HG02798 (cell line): ENCODE data around the gene LRCH1.
"Not testable (repeated sequence)": the region's sequence is repeated elsewhere in the genome, so short reads cannot be mapped to it uniquely, and the experiment has no call there.

Experiments
- ATAC-seq: cut with Tn5 transposase; IDR thresholded peaks from one replicate; pipeline ENCODE4 v1.9.1; 2021; ENCODE audit warnings: mild to moderate bottlenecking; ENCODE audit not compliant: unreplicated experiment, poor library complexity

LRCH1 gene, protein sequence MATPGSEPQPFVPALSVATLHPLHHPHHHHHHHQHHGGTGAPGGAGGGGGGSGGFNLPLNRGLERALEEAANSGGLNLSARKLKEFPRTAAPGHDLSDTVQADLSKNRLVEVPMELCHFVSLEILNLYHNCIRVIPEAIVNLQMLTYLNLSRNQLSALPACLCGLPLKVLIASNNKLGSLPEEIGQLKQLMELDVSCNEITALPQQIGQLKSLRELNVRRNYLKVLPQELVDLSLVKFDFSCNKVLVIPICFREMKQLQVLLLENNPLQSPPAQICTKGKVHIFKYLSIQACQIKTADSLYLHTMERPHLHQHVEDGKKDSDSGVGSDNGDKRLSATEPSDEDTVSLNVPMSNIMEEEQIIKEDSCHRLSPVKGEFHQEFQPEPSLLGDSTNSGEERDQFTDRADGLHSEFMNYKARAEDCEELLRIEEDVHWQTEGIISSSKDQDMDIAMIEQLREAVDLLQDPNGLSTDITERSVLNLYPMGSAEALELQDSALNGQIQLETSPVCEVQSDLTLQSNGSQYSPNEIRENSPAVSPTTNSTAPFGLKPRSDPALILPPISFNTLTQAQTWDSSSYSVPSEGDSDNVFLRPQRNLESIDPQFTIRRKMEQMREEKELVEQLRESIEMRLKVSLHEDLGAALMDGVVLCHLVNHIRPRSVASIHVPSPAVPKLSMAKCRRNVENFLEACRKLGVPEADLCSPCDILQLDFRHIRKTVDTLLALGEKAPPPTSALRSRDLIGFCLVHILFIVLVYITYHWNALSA

DNA sequence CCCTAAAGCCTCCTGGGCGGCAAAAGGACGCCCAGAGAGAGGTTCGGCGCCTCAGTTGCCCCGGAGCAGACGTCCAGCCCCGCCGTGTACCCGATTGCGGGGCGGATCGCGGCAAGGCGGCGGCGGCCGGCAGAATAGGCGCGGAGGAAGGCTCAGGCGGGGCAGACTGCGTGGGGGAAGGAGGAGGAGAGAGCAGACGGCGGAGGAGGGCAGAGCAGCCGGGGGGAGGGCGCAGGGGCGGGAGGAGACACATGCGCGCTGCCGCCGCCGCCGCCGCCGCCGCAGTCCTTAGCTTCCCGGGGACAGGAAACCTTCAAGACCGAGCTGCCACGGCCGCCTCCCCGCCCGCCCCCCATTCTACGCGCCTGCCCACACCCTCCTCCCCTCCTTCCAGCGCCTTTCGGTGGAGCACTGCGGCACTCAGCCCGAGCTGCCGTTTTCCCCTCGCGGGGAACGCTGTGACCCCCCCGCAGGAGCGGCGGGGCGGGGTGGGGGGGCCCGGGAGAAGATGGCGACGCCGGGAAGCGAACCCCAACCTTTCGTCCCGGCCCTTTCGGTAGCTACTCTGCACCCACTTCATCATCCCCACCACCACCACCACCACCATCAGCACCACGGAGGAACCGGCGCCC is at the start of gene LRCH1:
Gene LRCH1 (plus strand): TSS at position 282 of the 632 bp plus-strand sequence. CDS start 227 bp downstream, at position 509.
- peak; percentile 73 for ATAC-seq

DNA sequence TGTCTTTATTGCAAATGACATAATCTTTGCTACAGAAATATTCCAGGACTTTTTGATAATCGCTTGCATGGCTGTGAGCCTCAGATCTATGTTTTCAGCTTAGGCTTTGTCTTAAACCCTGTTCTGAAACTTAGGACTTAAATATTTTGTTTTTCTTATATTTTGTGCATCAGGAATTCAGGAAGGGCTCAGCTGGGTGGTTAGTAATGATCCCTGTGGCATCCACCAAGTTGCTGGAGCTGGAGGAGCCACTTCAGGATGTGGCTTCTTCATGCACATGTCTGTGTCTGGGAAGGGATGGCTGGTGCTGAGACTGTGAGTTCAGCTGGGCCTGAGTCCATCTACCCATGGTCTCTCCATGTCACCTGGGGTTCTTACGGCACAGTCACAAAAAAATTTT is 48.9 kb upstream of the LRCH1 start:
- ATAC-seq = no peak

DNA sequence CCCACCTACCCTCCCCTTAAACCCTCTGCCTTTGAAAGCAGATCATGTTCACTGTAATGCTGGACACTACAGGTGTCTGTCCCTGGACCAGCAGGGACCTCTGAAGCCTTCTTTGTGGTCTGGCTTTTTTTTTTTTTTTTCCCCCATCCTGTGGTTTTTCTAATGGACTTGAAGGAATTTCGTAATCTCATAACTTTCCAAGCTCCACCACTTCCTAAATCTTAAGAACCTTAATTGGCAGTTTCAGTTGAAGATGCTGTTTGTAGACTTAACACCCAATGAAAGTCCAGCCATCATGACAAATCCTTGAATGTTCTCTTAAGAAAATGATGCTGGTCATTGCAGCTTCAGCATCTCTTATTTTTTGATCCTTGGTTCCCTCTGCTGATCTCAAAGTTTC is 45.0 kb upstream of the LRCH1 start:
- no peak for ATAC-seq

DNA sequence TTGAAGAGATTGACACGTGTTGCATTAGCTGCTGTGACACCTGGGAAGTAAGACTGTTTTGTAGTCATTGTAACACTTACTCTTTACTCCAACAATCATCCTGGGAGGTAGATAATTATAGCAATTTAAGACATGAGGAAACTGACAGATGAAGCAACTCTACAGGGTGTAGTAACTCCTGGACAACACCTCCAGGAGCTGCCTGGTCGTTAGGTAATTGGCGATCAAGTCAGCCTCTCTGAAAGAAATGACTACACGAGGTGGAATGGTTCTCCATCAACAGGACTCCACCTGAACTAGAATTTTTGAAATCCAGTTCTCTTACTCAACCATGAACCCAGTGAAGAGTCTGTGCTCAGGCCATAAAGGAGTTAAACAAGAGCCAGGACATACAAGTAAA is 43.0 kb upstream of the LRCH1 start:
- no peak for ATAC-seq

DNA sequence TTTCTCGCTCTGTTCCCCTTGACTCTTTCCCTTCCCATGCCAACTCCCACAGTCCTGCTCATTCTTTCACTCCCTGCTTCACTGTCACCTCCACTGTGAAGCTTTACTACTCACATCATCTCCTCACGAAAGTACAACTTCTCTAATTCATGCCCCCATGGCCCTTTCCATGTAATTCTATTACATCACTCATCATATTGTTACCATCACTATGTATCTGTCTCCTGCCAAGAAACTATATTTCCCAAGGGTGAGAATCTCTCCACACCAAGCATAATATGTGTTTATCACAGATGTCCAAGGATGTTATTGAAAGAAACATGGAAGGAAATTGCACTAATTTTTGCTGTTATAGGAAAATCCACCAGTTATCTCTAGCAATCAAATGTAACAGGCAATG is 37.2 kb upstream of the LRCH1 start:
- no peak for ATAC-seq

DNA sequence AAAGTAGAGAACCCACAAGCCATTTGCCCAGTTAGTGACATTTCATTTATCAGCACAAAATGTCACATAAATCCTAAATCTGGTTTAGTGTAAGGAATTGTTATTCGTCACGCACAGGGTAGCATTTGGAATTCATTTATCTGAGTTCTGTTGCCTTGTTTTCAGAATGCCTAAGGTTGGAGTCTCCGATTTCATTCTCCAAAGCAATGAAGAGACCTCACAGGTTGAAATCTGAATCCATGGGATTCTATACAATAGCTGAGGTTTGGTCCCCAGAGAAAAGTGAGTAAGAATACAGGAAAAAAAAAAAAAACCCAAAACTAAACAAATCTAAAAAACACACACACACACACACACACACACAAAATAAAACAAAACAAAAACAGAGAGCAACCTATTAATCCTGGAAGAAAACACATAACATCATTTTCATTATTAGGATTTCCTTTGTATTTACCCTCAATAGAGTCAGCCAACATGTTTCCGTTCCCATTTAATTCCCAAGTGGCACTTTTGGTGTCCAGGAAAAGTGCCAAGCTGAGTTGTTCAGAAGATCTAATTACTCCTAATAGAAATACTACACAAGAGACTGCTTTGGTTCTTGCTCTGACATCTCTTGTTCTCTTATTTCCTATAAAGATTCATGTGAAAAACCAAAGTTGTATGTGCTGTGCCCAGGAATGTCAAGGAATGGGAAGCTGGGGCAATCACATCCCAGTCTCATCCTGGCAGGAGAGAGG is 36.2 kb upstream of the LRCH1 start:
- ATAC-seq = no peak

DNA sequence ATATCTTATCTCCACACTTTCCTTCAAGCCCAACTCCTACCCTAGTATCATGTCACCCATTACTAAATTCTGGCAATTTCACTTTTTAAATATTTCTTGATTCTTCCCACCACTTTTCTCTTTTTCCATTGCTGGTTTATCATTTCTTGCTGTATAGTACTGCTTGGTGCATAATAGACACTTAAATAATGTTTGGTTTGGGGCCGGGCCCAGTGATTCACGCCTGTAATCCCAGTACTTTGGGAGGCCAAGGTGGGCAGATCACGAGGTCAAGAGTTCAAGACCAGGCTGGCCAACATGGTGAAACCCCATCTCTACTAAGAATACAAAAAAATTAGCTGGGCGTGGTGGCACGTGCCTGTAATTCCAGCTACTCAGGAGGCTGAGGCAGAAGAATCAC is 35.2 kb upstream of the LRCH1 start:
- ATAC-seq = not testable (repeated sequence)

DNA sequence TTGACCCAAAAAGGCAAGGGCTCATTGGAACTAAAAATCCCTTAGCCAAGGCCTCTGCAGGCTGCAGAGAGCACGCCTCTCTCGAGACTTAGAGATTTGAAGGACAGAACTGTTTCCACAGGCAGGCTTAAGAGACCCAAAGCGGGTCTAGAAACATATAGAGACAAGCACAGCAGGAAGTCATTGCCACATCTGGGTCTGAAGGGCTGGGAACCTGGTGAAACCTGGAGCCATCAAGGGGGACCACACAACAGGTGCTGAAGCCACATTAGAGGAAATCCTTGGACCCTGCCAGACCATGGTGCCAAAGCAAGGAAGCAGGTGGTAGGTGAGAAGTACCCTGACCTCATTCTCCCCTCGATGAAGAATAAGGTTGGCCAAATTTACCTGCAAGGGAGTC is 33.8 kb upstream of the LRCH1 start:
- no peak for ATAC-seq

DNA sequence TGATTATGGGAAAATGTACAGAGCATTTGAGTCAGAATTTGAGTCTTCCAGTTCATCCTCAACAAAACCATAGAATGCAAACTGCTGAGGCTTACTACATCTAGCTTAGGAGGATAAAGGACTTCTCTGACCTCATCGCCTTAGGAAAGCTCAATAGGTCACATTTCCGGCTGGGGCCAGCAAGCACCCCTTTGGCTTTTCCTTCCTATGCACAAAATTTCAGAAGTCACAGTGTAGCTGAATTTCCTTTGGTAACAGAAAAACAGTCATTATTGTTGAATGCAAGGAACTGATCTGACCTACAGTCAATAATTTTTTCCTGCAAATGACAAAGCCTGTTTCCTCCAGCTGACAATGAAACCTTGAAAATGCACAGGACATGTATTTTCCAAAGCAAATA is 32.8 kb upstream of the LRCH1 start:
- ATAC-seq = no peak

DNA sequence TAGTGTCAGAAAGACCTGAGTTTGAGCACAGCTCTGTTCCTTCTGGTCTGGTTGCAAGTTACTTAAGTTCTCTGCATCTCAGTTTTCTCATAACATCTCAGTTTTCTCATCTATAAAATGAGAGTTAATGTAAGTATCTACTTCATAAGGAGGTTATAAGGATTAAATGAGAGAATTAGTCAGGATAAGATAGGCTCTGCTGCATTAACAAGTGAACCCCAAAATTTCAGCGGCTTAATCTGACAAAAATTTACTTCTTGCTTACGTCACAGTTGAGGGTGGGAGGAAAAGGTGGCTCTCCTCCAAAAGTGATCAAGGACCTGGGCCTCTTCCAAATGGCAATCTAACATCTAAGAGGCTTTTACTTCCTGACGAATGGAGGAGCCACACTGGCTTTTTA is 31.5 kb upstream of the LRCH1 start:
- ATAC-seq = no peak

DNA sequence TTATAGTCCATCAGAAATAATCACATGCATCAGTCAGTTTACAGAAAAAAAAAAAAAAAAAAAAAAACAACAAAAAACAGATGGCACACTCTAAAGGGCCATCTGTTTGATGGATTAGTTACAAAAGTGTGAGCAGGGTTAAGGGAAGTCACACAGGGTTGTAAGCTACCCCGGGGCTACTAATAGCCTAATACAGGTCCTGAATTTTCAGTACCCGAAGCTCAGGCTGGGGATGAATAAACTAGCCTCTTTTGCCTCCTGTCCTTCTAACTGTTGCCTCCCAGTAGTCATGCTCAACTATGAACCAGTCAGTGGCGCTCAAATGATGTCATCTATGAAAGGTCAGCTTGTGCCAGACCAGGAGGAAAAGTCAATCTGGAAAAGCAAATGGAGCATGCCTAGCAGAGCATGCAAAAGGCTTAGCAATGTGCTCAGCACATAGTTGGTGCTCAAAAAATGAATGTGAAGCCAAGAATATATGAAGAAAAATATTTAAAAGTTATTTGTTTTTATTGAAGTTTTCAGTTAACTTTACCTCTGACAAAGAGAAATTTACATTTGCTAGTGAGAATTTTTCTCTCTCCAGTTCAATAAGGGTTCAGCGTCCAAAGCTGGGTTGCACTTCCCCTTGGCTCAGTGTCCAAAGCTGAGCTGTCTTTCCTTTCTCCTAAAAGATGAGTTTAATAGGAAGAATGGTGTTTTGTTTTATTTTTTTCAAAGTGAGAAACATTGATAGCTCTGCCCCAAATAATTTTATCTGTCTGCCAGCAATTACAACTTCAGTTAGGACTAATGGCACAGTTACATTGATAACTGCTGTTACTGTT is 30.8 kb upstream of the LRCH1 start:
- no peak for ATAC-seq

DNA sequence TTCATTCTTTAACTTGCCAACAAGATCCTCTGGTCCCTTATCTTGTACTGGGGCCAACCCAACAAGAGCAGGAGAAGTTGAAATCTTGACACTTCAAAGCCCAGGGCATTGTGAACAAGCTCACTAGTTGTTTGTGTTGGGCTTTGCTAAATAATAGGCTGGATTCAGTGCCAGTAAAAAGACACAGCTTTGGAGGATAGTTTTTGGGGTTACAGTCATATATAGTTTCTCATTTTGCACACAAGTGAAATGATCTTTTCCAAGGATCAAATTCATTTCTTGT is 30.3 kb upstream of the LRCH1 start:
- ATAC-seq = no peak

DNA sequence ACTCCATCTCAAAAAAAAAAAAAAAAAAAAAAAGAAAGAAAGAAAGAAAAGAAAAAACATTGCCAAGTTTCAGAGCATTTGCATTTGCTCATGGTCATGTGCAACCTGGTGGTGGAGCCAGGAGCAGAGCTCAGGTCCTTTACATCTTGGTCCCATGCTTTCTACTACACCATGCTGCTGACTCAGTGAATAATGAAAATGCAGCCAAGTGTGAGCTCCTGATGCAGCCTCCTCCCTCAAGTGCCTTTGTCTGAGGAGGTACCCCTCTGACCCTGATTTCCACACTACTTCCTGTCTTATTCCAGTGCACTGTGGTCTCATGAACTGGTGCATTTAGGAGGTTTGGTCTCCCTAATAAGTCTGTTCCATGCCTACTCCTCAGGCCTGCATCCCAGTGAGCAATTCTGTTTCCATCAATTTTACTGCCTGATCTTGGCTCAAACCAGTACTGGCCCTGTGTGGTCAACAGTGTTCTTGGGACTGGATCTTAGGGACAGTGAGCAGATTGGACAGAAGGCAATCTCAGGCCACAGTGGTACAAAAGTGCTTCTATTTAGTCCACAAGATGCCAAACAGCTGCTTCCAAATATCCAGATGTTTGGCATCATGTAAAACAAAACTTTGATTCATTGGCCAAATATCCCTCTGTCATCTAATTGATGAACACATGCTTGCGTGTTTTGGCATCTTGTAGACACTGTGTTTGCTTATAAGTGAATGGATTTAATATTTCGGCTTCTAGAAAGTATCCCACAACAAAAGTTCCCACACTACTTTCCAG is 28.8 kb upstream of the LRCH1 start:
- no peak for ATAC-seq

DNA sequence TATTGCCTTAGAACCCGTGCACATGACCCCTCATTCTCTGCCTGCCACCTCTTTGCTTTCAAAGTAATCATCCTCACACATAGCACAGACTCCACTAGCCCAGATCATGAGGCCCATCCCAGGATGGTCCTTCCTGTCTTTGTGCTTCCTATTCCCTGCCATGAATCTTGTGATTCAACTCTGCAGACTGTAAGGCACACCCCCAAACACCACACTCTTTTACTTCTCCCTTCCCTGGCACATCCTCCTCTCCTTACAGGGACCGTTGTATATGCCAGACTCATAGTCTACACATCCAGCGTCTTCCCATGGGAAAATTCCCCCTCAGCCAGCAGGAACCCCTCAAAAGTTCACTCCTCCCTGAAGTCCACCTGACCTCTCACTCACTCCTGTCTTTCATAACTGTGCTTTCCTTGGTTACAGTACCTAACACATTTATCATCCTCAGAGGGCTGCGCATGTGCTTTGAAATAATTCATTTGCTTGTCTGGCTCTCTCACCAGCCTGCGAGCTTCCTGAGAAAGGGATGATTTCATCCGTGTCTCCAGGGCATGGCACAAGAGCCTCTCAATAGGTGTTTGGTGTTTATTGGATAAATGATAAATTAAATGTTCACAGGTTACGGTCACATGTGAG is 26.8 kb upstream of the LRCH1 start:
- ATAC-seq = no peak

DNA sequence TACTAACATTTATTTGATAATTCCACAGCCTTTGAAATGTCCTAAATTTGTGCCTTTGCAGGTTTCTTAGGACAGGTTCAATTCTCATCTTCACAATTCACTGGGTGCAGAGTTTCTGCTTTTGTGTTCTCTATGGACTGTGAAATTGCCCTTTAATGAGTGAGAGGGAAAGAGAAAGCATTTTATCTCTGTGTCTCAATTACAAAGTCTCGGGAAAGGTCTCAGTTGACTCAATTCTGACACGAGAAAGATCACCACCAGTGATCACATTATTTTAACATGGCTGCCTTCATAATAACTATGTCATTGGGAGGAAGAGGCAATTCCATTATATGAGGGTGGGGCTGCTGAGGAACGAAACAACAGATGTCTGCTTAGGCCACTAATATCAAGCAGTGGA is 26.2 kb upstream of the LRCH1 start:
- ATAC-seq = no peak

DNA sequence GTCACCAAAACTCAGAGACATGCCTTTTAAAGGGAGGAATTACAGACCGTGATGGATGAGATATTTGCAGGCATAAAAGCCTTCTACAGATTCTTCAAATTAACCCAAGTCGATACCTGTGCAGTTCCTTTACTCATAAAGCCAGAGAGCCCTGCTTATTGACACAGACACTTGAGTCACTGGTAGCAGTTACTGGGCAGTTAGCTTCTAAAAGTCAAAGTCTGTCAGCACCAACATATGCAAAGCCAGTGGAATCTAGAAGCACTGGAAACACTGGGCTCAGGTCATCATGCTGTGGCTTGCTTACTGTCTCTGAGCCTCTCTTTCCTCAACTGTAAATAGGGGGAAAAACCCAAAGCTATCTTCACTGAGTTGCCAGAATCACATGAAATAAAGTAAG is 25.7 kb upstream of the LRCH1 start:
- ATAC-seq = no peak

DNA sequence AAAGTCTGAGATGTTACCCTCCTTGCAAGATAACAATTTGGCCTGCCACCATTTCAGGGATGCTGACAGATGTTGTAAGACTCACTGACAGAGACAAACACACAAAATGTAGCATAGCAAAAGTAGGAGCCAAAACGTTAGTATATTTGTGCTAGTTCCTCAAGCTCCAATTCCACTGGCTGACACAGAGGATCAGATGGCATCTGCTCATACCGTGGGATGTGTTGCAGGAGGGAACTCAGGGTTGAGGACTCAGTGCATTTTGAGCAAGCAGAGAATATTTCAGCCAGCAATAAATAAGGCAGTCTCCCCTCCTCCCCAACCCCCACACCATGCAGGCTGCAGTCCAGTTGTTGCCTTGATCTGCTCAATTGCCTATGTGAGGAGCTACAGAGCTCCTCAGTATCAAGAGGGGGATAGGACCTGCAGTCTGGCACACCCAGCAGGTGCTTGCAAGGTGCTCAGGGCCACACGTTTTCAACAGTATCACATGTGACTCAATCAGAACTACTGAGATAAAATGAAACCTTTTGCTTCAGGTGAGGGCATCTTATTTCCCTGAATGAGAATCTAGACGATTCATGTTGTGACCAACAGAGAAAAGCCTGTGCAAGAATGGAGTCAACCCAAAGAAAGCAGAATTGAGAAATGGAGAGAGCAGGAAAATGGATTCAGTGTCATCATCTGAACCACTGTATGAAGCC is 23.6 kb upstream of the LRCH1 start:
- no peak for ATAC-seq
